ENCODE data around the gene SPDEF.

DNA sequence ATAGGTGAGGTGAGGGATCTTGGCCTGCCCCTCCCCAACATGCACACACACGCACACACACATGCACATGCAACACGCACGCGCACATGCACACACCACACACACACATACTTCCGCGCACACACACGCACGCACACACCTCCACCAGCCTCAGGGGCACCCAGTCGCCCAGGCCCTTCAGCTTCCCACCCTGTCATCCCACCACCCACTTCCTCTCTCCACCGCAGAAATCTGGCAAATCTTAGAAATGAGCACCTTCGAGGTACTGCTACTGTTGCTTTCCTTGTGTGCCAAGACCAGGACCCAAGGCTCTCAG lies 1.2 kb downstream of the SPDEF start:
- TF ChIP-seq EZH2 (IDR thresholded peaks at IDR 0.05; ENCODE audit: low read length): no peak
- no peak for TF ChIP-seq CTCF (optimal IDR thresholded peaks at IDR 0.05 in 1 of 3, IDR thresholded peaks at IDR 0.05 in 1 of 3, conservative IDR thresholded peaks at IDR 0.05 in 1 of 3; ENCODE audit: extremely low read depth in 1 of 3, insufficient read depth in 2 of 3, low read length in 3 of 3)
